IMR-90 (cell line): Measurements from ENCODE around the gene ZRANB3. TPM values are rescaled to one million over a fixed set of nuclear protein-coding genes. Genes with fewer than 3 reads are reported as not detected.

Source experiments
- ATAC-seq: fragments of 200-7000 bp; cut with Tn5 transposase; 2 replicates; pipeline ENCODE4 v1.9.1; 2020; ENCODE audit warnings: low read depth, mild to moderate bottlenecking, moderate library complexity
- BruUV-seq: library from RNA; stranded (reverse); fragments of 400-500 nt; replicated peaks from 2 replicates; lab custom pipeline; 2021; lab: Mats Ljungman, UMichigan
- CTCF ChIA-PET: fragments of 300-600 bp; formaldehyde crosslinking; extraction: SDS; loops from one replicate; lab custom pipeline; 2021; ENCODE audit warnings: antibody characterized with exemption; lab: Yijun Ruan, JAX
- POLR2A ChIA-PET: fragments of 300-600 bp; sonication (Branson Sonifier 250); formaldehyde crosslinking; loops from one replicate; lab custom pipeline; 2022; ENCODE audit warnings: antibody characterized with exemption; ENCODE audit not compliant: unreplicated experiment; lab: Charles Lee
- DNase-seq: peaks from one replicate; pipeline ENCODE4 v3.0.0; 2013
- H2AFZ ChIP-seq: replicated peaks from 2 replicates; pipeline ENCODE3; 2013; ENCODE audit warnings: low read length, mild to moderate bottlenecking; ENCODE audit not compliant: poor library complexity
- H2AK5ac ChIP-seq: 2 replicates; pipeline ENCODE4 v1.6.1; 2013; ENCODE audit warnings: low read depth, low read length, inconsistent platforms
- H2AK9ac ChIP-seq: replicated peaks from 2 replicates; pipeline ENCODE3; 2013; ENCODE audit warnings: mild to moderate bottlenecking, low read depth, low read length, moderate library complexity; ENCODE audit not compliant: poor library complexity
- H2BK120ac ChIP-seq: 2 replicates; pipeline ENCODE4 v1.6.1; 2013; ENCODE audit warnings: low read depth, low read length, inconsistent platforms
- H2BK15ac ChIP-seq: 3 replicates; pipeline ENCODE4 v1.6.1; 2013; ENCODE audit warnings: low read depth, low read length, inconsistent platforms
- H2BK20ac ChIP-seq: 2 replicates; pipeline ENCODE4 v1.6.1; 2013; ENCODE audit warnings: low read depth, mild to moderate bottlenecking, inconsistent platforms, low read length, moderate library complexity
- H2BK5ac ChIP-seq: 2 replicates; pipeline ENCODE4 v1.6.1; 2013; ENCODE audit warnings: mild to moderate bottlenecking, low read depth, low read length, inconsistent platforms; ENCODE audit not compliant: poor library complexity, severe bottlenecking
- H3K14ac ChIP-seq: replicated peaks from 2 replicates; pipeline ENCODE4 v1.6.1; 2013; ENCODE audit warnings: low read depth, low read length, inconsistent platforms
- H3K18ac ChIP-seq: 2 replicates; pipeline ENCODE4 v1.6.1; 2013; ENCODE audit warnings: low read depth, low read length, control low read depth
- H3K23ac ChIP-seq: 2 replicates; pipeline ENCODE4 v1.6.1; 2013; ENCODE audit warnings: low read depth, low read length, inconsistent platforms
- H3K27ac ChIP-seq: 2 replicates; pipeline ENCODE4 v1.5.1; 2013; ENCODE audit warnings: mild to moderate bottlenecking, control low read depth, low read length; ENCODE audit not compliant: insufficient read depth
- H3K27me3 ChIP-seq: 2 replicates; pipeline ENCODE4 v1.6.1; 2013; ENCODE audit warnings: low read length; ENCODE audit not compliant: control insufficient read depth, insufficient read depth
- H3K36me3 ChIP-seq: 2 replicates; pipeline ENCODE4 v1.6.1; 2013; ENCODE audit warnings: low read length, mixed read lengths; ENCODE audit not compliant: control insufficient read depth, insufficient read depth
- H3K4ac ChIP-seq: 2 replicates; pipeline ENCODE4 v1.6.1; 2013; ENCODE audit warnings: low read depth, low read length, inconsistent platforms
- H3K4me1 ChIP-seq: 2 replicates; pipeline ENCODE4 v1.6.1; 2013; ENCODE audit warnings: low read length, mixed read lengths; ENCODE audit not compliant: control insufficient read depth, insufficient read depth
- H3K4me2 ChIP-seq: 2 replicates; pipeline ENCODE4 v1.6.1; 2013; ENCODE audit warnings: low read depth, mild to moderate bottlenecking, control low read depth, low read length, moderate library complexity
- H3K4me3 ChIP-seq: 2 replicates; pipeline ENCODE4 v1.5.1; 2013; ENCODE audit warnings: low read depth, mild to moderate bottlenecking, control low read depth, low read length, moderate library complexity; ENCODE audit not compliant: insufficient read depth
- H3K56ac ChIP-seq: 2 replicates; pipeline ENCODE4 v1.6.1; 2013; ENCODE audit warnings: low read length, inconsistent platforms; ENCODE audit not compliant: insufficient read depth; ENCODE audit errors: extremely low read depth
- H3K79me1 ChIP-seq, 2 experiments: 2 replicates each; pipeline ENCODE4 v1.6.1; 2013; ENCODE audit warnings: low read length in 2 of 2, inconsistent platforms in 1 of 2, low read depth in 1 of 2
- H3K9ac ChIP-seq: 2 replicates; pipeline ENCODE4 v1.6.1; 2013; ENCODE audit warnings: low read depth, low read length, control low read depth
- H3K9me1 ChIP-seq: 2 replicates; pipeline ENCODE4 v1.6.1; 2013; ENCODE audit warnings: low read length, inconsistent platforms; ENCODE audit not compliant: insufficient read depth
- H3K9me3 ChIP-seq: 2 replicates; pipeline ENCODE4 v1.6.1; 2013; ENCODE audit warnings: low read length; ENCODE audit not compliant: control insufficient read depth, insufficient read depth
- H4K20me1 ChIP-seq: 2 replicates; pipeline ENCODE4 v1.6.1; 2013; ENCODE audit warnings: low read length, inconsistent platforms; ENCODE audit not compliant: insufficient read depth
- H4K5ac ChIP-seq: 2 replicates; pipeline ENCODE4 v1.6.1; 2013; ENCODE audit warnings: mild to moderate bottlenecking, low read depth, low read length, control low read depth
- H4K8ac ChIP-seq, 2 experiments: 2 replicates each; pipeline ENCODE4 v1.6.1; 2013; ENCODE audit warnings: low read depth in 2 of 2, low read length in 2 of 2, control low read depth in 1 of 2, inconsistent platforms in 1 of 2
- H4K91ac ChIP-seq: 2 replicates; pipeline ENCODE4 v1.6.1; 2013; ENCODE audit warnings: low read depth, low read length, inconsistent platforms; ENCODE audit not compliant: insufficient read depth
- CEBPB ChIP-seq: IDR thresholded peaks from 2 replicates; pipeline ENCODE4 v1.6.1; 2012; ENCODE audit warnings: low read depth, low read length, improper control_type of control experiment
- MAFK ChIP-seq: IDR thresholded peaks from 2 replicates; pipeline ENCODE4 v1.6.1; 2012; ENCODE audit warnings: low read depth, low read length, improper control_type of control experiment
- MAZ ChIP-seq: IDR thresholded peaks from 2 replicates; pipeline ENCODE4 v1.6.1; 2012; ENCODE audit warnings: low read depth, mild to moderate bottlenecking, low read length, improper control_type of control experiment, moderate library complexity, borderline replicate concordance
- NFE2L2 ChIP-seq: fragments of 150-350 bp; IDR thresholded peaks from 2 replicates; pipeline ENCODE4 v1.6.1; 2016; ENCODE audit warnings: low read depth, mild to moderate bottlenecking, low read length
- POLR2A ChIP-seq: IDR thresholded peaks from 2 replicates; pipeline ENCODE4 v1.6.1; 2012; ENCODE audit warnings: mild to moderate bottlenecking, low read depth, low read length
- RAD21 ChIP-seq: IDR thresholded peaks from 2 replicates; pipeline ENCODE4 v1.6.1; 2012; ENCODE audit warnings: low read length, improper control_type of control experiment
- SMC3 ChIP-seq: fragments of 150-350 bp; IDR thresholded peaks from 2 replicates; pipeline ENCODE4 v1.6.1; 2016; ENCODE audit warnings: low read depth, mild to moderate bottlenecking, antibody characterized with exemption, low read length, moderate library complexity
- WGBS, 2 experiments: methylation state at CpG; one replicate each; pipeline versions ENCODE4 v1.1.5 to v1.1.7; 2013; ENCODE audit warnings: missing lambda C conversion rate in 2 of 2; ENCODE audit not compliant: insufficient read length in 1 of 2; ENCODE audit errors: extremely low coverage in 2 of 2; 5-methylcytosine and 5-hydroxymethylcytosine counted together
- dilution Hi-C: fragments of 300-500 bp; cut with HindIII; formaldehyde crosslinking; loops from one replicate; pipeline ENCODE4 v1.14.3; 2018; ENCODE audit warnings: low sequenced_read_pairs; ENCODE audit not compliant: unreplicated experiment
- in situ Hi-C: fragments of 300-500 bp; cut with MboI; formaldehyde crosslinking; loops from 3 replicates; pipeline ENCODE4 v1.14.3; 2019; ENCODE audit warnings: low sequenced_read_pairs, inconsistent platforms, mixed read lengths
- intact Hi-C: fragments of 100-400 bp; cut with micrococcal nuclease; formaldehyde crosslinking; loops from 2 replicates; pipeline ENCODE4 v1.10.0; 2022
- polyA plus RNA-seq, 3 experiments: library from polyadenylated mRNA; depleted of rRNA; stranded (reverse); fragments of >200 nt; gene quantifications; 2 replicates each; pipeline ENCODE4 v1.2.3, GENCODE V29; 2012; ENCODE audit warnings: low replicate concordance in 1 of 3
- total RNA-seq: library from RNA; depleted of rRNA; stranded (reverse); fragments of >200 nt; gene quantifications from 2 replicates; pipeline ENCODE4 v1.2.3, GENCODE V29; 2012

The ZRANB3 gene
- total and polyA plus RNA-seq, 2 of the 4 experiments (the other 2 are of a cell fraction), result 3.4 to 9.3 TPM

- no peaks in the 10 kb centered on the region for H3K79me1 ChIP-seq
- DNase-seq, result no peak
Observed at GRCh38 chr2:135230150-135230549, 300.9 kb downstream of the ZRANB3 start.

More at GRCh38 chr2:135230150-135230549, 300.9 kb downstream of the ZRANB3 start:
- Histone ChIP-seq H3K23ac (no peak overlapping the region), H4K8ac (no peak overlapping the region), H3K9me3 (no peaks in the 10 kb centered on the region), H2BK20ac (no peak overlapping the region), H2BK120ac (no peak overlapping the region), H3K4me2 (no peak overlapping the region), H3K27ac (no peak overlapping the region), H3K18ac (no peak overlapping the region), H3K9me1 (0 out of 2 replicates have a peak, but pooled peaks cover 2% of the 10 kb centered on the region), H2AFZ (no peak overlapping the region), H3K9ac (no peak overlapping the region), H4K20me1 (no peaks in the 10 kb centered on the region), H3K14ac (no peak overlapping the region), H3K4me3 (no peak overlapping the region), H3K36me3 (no peaks in the 10 kb centered on the region), H2BK5ac (no peak overlapping the region), H3K27me3 (no peaks in the 10 kb centered on the region), H2AK9ac (no peak overlapping the region), H3K56ac (no peak overlapping the region), H2AK5ac (no peak overlapping the region), H2BK15ac (no peak overlapping the region), H3K4ac (no peak overlapping the region), H3K4me1 (no peaks in the 10 kb centered on the region; the same call in 1 of the 2 replicates), H4K5ac (no peak overlapping the region), H4K91ac (no peak overlapping the region)
- intact Hi-C loops (no loop called here), dilution Hi-C loops (no loop called here), in situ Hi-C loops (no loop called here)
- BruUV-seq, result no TSS peak
- TF ChIP-seq NFE2L2, result no peak
- no peak for TF ChIP-seq MAFK
- no peak for TF ChIP-seq MAZ
- TF ChIP-seq SMC3, result no peak
- no peak for TF ChIP-seq POLR2A
- no peak for TF ChIP-seq CEBPB
- TF ChIP-seq RAD21, result no peak
- CTCF ChIA-PET, result no interaction called here
- POLR2A ChIA-PET, result no interaction called here
- ATAC-seq, result no peak
- WGBS, 2 experiments, result no CpG with 5 or more reads among the region's 1 CpG
